ENCODE measurements around the gene CTNNAL1. TPM values are rescaled to one million over a fixed set of nuclear protein-coding genes. Genes with fewer than 3 reads are reported as not detected.

The CTNNAL1 gene
- total RNA-seq, 4 donors from 2014 or later, result 59.6 to 88.9 (median 69.6) TPM

GRCh38 chr9:108956631-108957026 is 56.7 kb downstream of the CTNNAL1 start:
- peaks cover 11 to 22% (median 16%) of the 10 kb centered on the region in 4 donors for H3K4me1 ChIP-seq
- H3K36me3 ChIP-seq, result peaks cover 0 to 10% (median 6%) of the 10 kb centered on the region in 4 donors
- TF ChIP-seq POLR2AphosphoS5 (IDR thresholded peaks at IDR 0.05) (no peak), EP300 (IDR thresholded peaks at IDR 0.05) (no peak), CTCF (IDR thresholded peaks at IDR 0.05) (no peak), POLR2A (IDR thresholded peaks at IDR 0.05; ENCODE audit: low read depth) (no peak)
- DNase-seq (ENCODE audit: extremely low spot score), result no peak
- intact Hi-C loops (cut with DNase I), result no loop called here
- no peak overlapping the region for H3K27ac ChIP-seq (replicated peaks in 1 of 4)
- no peaks in the 10 kb centered on the region for H3K27me3 ChIP-seq
- H3K4me3 ChIP-seq, result no peak overlapping the region
- H3K9me3 ChIP-seq, result no peaks in the 10 kb centered on the region

GRCh38 chr9:108956022-108956630 is 57.2 kb downstream of the CTNNAL1 start:
- no peak for DNase-seq (ENCODE audit: extremely low spot score)
- H3K9me3 ChIP-seq, result no peaks in the 10 kb centered on the region
- TF ChIP-seq POLR2AphosphoS5 (IDR thresholded peaks at IDR 0.05) (no peak), CTCF (IDR thresholded peaks at IDR 0.05) (no peak), EP300 (IDR thresholded peaks at IDR 0.05) (no peak), POLR2A (IDR thresholded peaks at IDR 0.05; ENCODE audit: low read depth) (no peak)
- H3K36me3 ChIP-seq, result peaks cover 0 to 15% (median 7%) of the 10 kb centered on the region in 4 donors
- intact Hi-C loops (cut with DNase I), result no loop called here
- no peak overlapping the region for H3K4me3 ChIP-seq
- no peak overlapping the region for H3K27ac ChIP-seq (replicated peaks in 1 of 4)
- 91% methylated on average over 4 of the region's 4 CpGs for whole genome bisulfite sequencing
- peaks cover 9 to 22% (median 14%) of the 10 kb centered on the region in 4 donors for H3K4me1 ChIP-seq
- no peaks in the 10 kb centered on the region for H3K27me3 ChIP-seq

GRCh38 chr9:108953983-108954574 is 59.2 kb downstream of the CTNNAL1 start:
- peak overlapping the region in 3 of 4 donors; percentile 50 to 57 (median 55) for H3K27ac ChIP-seq (replicated peaks in 1 of 4)
- 2% methylated on average over 3 of the region's 3 CpGs for WGBS
- H3K36me3 ChIP-seq, result peaks cover 0 to 15% (median 10%) of the 10 kb centered on the region in 4 donors
- no peaks in the 10 kb centered on the region for H3K9me3 ChIP-seq
- TF ChIP-seq EP300 (IDR thresholded peaks at IDR 0.05) (no peak), CTCF (IDR thresholded peaks at IDR 0.05) (peak; percentile 64 to 70 (median 64))
- H3K4me1 ChIP-seq, result peaks cover 7 to 12% (median 10%) of the 10 kb centered on the region in 4 donors
- no peak overlapping the region for H3K4me3 ChIP-seq
- no peaks in the 10 kb centered on the region for H3K27me3 ChIP-seq
- no peak for DNase-seq (ENCODE audit: extremely low spot score)
- intact Hi-C loops (cut with DNase I), result loop anchor here (5.0 kb wide), 1 partner anchor 58 kb away; the partner anchor contains the start of gene CTNNAL1

GRCh38 chr9:108951578-108951977 is 61.7 kb downstream of the CTNNAL1 start:
- no peaks in the 10 kb centered on the region for H3K27me3 ChIP-seq
- intact Hi-C loops (cut with DNase I), result loop anchor here (5.0 kb wide), 1 partner anchor 61 kb away; the partner anchor contains the start of gene CTNNAL1
- H3K4me3 ChIP-seq, result no peak overlapping the region
- no peaks in the 10 kb centered on the region for H3K9me3 ChIP-seq
- 89% methylated on average over 2 of the region's 2 CpGs for WGBS
- H3K4me1 ChIP-seq, result peaks cover 7 to 12% (median 10%) of the 10 kb centered on the region in 4 donors
- no peak for DNase-seq (ENCODE audit: extremely low spot score)
- no peak overlapping the region for H3K27ac ChIP-seq (replicated peaks in 1 of 4)
- TF ChIP-seq EP300 (IDR thresholded peaks at IDR 0.05) (no peak), POLR2A (IDR thresholded peaks at IDR 0.05; ENCODE audit: low read depth) (no peak), CTCF (IDR thresholded peaks at IDR 0.05) (no peak), POLR2AphosphoS5 (IDR thresholded peaks at IDR 0.05) (no peak)
- H3K36me3 ChIP-seq, result peaks cover 0 to 27% (median 12%) of the 10 kb centered on the region in 4 donors

Measured in esophagus muscularis mucosa (tissue), 4 donors.